HFF-Myc (cell line): ENCODE data around the gene SH3D21.
A peak's percentile ranks its signal among the peaks of the same experiment; 100 is the strongest.

Experiments used
- DNase-seq: peaks from one replicate; pipeline ENCODE4 v3.0.0-alpha.2; 2011; ENCODE audit warnings: low read depth; ENCODE audit errors: extremely low read depth
- H3K4me3 ChIP-seq: replicated peaks from 2 replicates; pipeline ENCODE4 v1.5.1; 2011; ENCODE audit warnings: low read depth, mild to moderate bottlenecking, control low read depth, low read length
- CTCF ChIP-seq: IDR thresholded peaks from 2 replicates; pipeline ENCODE4 v1.5.1; 2012; ENCODE audit warnings: mild to moderate bottlenecking, low read depth, low read length, control low read depth; ENCODE audit errors: missing control alignments

SH3D21 gene

GRCh38 chr1:36341626-36342320 is 35.6 kb downstream of the SH3D21 start:
- DNase-seq, result no peak
- no peak for TF ChIP-seq CTCF
- no peak overlapping the region for H3K4me3 ChIP-seq

GRCh38 chr1:36342426-36343185 is 36.4 kb downstream of the SH3D21 start:
- peak; percentile 81 for TF ChIP-seq CTCF
- no peak for DNase-seq
- no peak overlapping the region for H3K4me3 ChIP-seq

GRCh38 chr1:36343651-36344394 is 37.7 kb downstream of the SH3D21 start:
- no peak for TF ChIP-seq CTCF
- DNase-seq, result no peak
- H3K4me3 ChIP-seq, result no peak overlapping the region

- no peak overlapping the region for H3K4me3 ChIP-seq
- no peak for DNase-seq
- TF ChIP-seq CTCF, result no peak
These were observed 38.2 kb downstream of the SH3D21 start for GRCh38 chr1:36344395-36344680.

- no peak for TF ChIP-seq CTCF
- no peak overlapping the region for H3K4me3 ChIP-seq
- no peak for DNase-seq
These were observed 39.2 kb downstream of the SH3D21 start for GRCh38 chr1:36345353-36345752.

- no peak overlapping the region for H3K4me3 ChIP-seq
- DNase-seq, result no peak
- no peak for TF ChIP-seq CTCF
These were observed 40.7 kb downstream of the SH3D21 start for GRCh38 chr1:36346741-36347370.
